GM21381 (cell line): ENCODE results near the gene EMC1.
"Not testable (repeated sequence)": the region's sequence is repeated elsewhere in the genome, so short reads cannot be mapped to it uniquely, and the experiment has no call there.

Experiments used
- ATAC-seq: cut with Tn5 transposase; IDR thresholded peaks from one replicate; pipeline ENCODE4 v1.9.1; 2021; ENCODE audit warnings: mild to moderate bottlenecking, moderate library complexity; ENCODE audit not compliant: unreplicated experiment

Gene EMC1

GRCh38 chr1:19251305-19252196, at the start of gene EMC1, which contains the start of gene MRTO4:
Gene EMC1, minus strand, starts transcription at chr1:19251524. Its CDS starts 15 bp downstream, at chr1:19251509.
Gene MRTO4, plus strand, starts transcription at chr1:19251805. Its CDS starts 31 bp downstream, at chr1:19251836.
- peak; percentile 87 for ATAC-seq

- no peak for ATAC-seq
These were observed 48.9 kb upstream of the EMC1 start for GRCh38 chr1:19300211-19300610.

GRCh38 chr1:19294638-19295037, 43.3 kb upstream of the EMC1 start:
- no peak for ATAC-seq

GRCh38 chr1:19289244-19289643, 37.9 kb upstream of the EMC1 start:
- no peak for ATAC-seq

GRCh38 chr1:19288324-19289241, 37.3 kb upstream of the EMC1 start, which contains the start of gene AKR7A3:
Gene AKR7A3, minus strand, starts transcription at chr1:19288770. Its CDS starts 61 bp downstream, at chr1:19288709.
- not testable (repeated sequence) for ATAC-seq

- ATAC-seq, result no peak
These were observed 36.3 kb upstream of the EMC1 start for GRCh38 chr1:19287436-19288185.

GRCh38 chr1:19285807-19286206, 34.5 kb upstream of the EMC1 start:
- not testable (repeated sequence) for ATAC-seq

- not testable (repeated sequence) for ATAC-seq
These were observed 34.0 kb upstream of the EMC1 start for GRCh38 chr1:19285366-19285765.

- no peak for ATAC-seq
These were observed 33.6 kb upstream of the EMC1 start for GRCh38 chr1:19284881-19285280.

GRCh38 chr1:19283891-19284290, 32.6 kb upstream of the EMC1 start:
- no peak for ATAC-seq

GRCh38 chr1:19274636-19275035, 23.3 kb upstream of the EMC1 start:
- ATAC-seq, result no peak

- not testable (repeated sequence) for ATAC-seq
These were observed 22.7 kb upstream of the EMC1 start for GRCh38 chr1:19273844-19274531.

- ATAC-seq, result no peak
These were observed 22.0 kb upstream of the EMC1 start for GRCh38 chr1:19273106-19273843.

GRCh38 chr1:19272064-19272463, 20.7 kb upstream of the EMC1 start:
- no peak for ATAC-seq

GRCh38 chr1:19270343-19270730, 19.0 kb upstream of the EMC1 start:
- not testable (repeated sequence) for ATAC-seq

- ATAC-seq, result not testable (repeated sequence)
These were observed 18.4 kb upstream of the EMC1 start for GRCh38 chr1:19269427-19270342.

- no peak for ATAC-seq
These were observed 17.1 kb upstream of the EMC1 start for GRCh38 chr1:19268445-19268844.

GRCh38 chr1:19262744-19263143, 11.4 kb upstream of the EMC1 start:
- ATAC-seq, result no peak
